Measurements from ENCODE around the gene KLHL12. TPM values are rescaled to one million over a fixed set of nuclear protein-coding genes. Genes with fewer than 3 reads are reported as not detected.

The KLHL12 gene
- total RNA-seq, 1 donor from 2014 or later, result 22.1 TPM

- no peak for DNase-seq (ENCODE audit: extremely low read depth, low read depth, low spot score)
Measured at GRCh38 chr1:202844259-202844658, 82.8 kb downstream of the KLHL12 start.

- no peak for DNase-seq (ENCODE audit: extremely low read depth, low read depth, low spot score)
Measured at GRCh38 chr1:202843081-202843480, 84.0 kb downstream of the KLHL12 start.

Other genes starting within 250 kb of the KLHL12 start
- gene SYT2, start 216.8 kb downstream of the KLHL12 start, total RNA-seq, result not detected in 2 replicates
- 58.6 and 96.4 TPM in 2 replicates for gene KDM5B, start 118.8 kb downstream of the KLHL12 start, total RNA-seq
- 6.0 TPM in 1 of 2 replicates, not detected in the other for gene PCAT6, start 116.3 kb downstream of the KLHL12 start, total RNA-seq
- gene RABIF, start 38.1 kb downstream of the KLHL12 start, total RNA-seq, result 8.9 and 11.9 TPM in 2 replicates
- gene ADIPOR1, start 31.1 kb upstream of the KLHL12 start, total RNA-seq, result 82.2 and 92.9 TPM in 2 replicates
- gene CYB5R1, start 40.0 kb upstream of the KLHL12 start, total RNA-seq, result 43.4 and 51.5 TPM in 2 replicates
- 55.4 and 58.7 TPM in 2 replicates for gene TMEM183A, start 80.1 kb upstream of the KLHL12 start, total RNA-seq
- gene PPFIA4, start 99.3 kb upstream of the KLHL12 start, total RNA-seq, result 0.29 and 6.8 TPM in 2 replicates
- not detected in 2 replicates for gene MYOG, start 158.8 kb upstream of the KLHL12 start, total RNA-seq
- gene ADORA1, start 200.5 kb upstream of the KLHL12 start, total RNA-seq, result 8.6 TPM in 1 of 2 replicates, not detected in the other
- gene MYBPH, start 248.6 kb upstream of the KLHL12 start, total RNA-seq, result not detected in 2 replicates